Activated CD4-positive, CD25-positive, alpha-beta regulatory T cell treated with anti-CD3 and anti-CD28 coated beads, Interleukin-2, amount 50 U/mL, for 16 hours (primary cell): Measurements from ENCODE around the gene PHF3.

ENCODE experiments used
- DNase-seq: peaks from one replicate; pipeline ENCODE4 v3.0.0-alpha.2; 2020; ENCODE audit warnings: low read depth, low spot score

PHF3 gene

GRCh38 chr6:63649269-63649668 is 13.7 kb downstream of the PHF3 start:
- DNase-seq: no peak

GRCh38 chr6:63649847-63650265 is 14.3 kb downstream of the PHF3 start:
- DNase-seq: no peak

GRCh38 chr6:63652980-63653379 is 17.4 kb downstream of the PHF3 start:
- no peak for DNase-seq

- no peak for DNase-seq
These were observed 25.2 kb downstream of the PHF3 start for GRCh38 chr6:63660757-63661156.

- DNase-seq: no peak
These were observed 26.2 kb downstream of the PHF3 start for GRCh38 chr6:63661769-63662168.

- no peak for DNase-seq
These were observed 27.7 kb downstream of the PHF3 start for GRCh38 chr6:63663147-63663955.

GRCh38 chr6:63663956-63664281 is 28.3 kb downstream of the PHF3 start:
- DNase-seq: no peak

- no peak for DNase-seq
These were observed 35.6 kb downstream of the PHF3 start for GRCh38 chr6:63671098-63671754.

- no peak for DNase-seq
These were observed 37.1 kb downstream of the PHF3 start for GRCh38 chr6:63672582-63673129.

- DNase-seq: no peak
These were observed 38.1 kb downstream of the PHF3 start for GRCh38 chr6:63673692-63674091.

GRCh38 chr6:63674635-63675034 is 39.0 kb downstream of the PHF3 start:
- DNase-seq: no peak

- DNase-seq: no peak
These were observed 39.5 kb downstream of the PHF3 start for GRCh38 chr6:63675138-63675537.

- no peak for DNase-seq
These were observed 41.0 kb downstream of the PHF3 start for GRCh38 chr6:63676412-63677114.

GRCh38 chr6:63677282-63677681 is 41.7 kb downstream of the PHF3 start:
- DNase-seq: no peak

- DNase-seq: no peak
These were observed 47.5 kb downstream of the PHF3 start for GRCh38 chr6:63683071-63683603.

GRCh38 chr6:63685446-63686379 is 50.1 kb downstream of the PHF3 start:
- DNase-seq: no peak

- no peak for DNase-seq
These were observed 53.8 kb downstream of the PHF3 start for GRCh38 chr6:63689421-63689820.

GRCh38 chr6:63690221-63690620 is 54.6 kb downstream of the PHF3 start:
- no peak for DNase-seq

- no peak for DNase-seq
These were observed 70.1 kb downstream of the PHF3 start for GRCh38 chr6:63705707-63706106.

- no peak for DNase-seq
These were observed 71.0 kb downstream of the PHF3 start for GRCh38 chr6:63706630-63707029.

GRCh38 chr6:63708631-63709030 is 73.0 kb downstream of the PHF3 start:
- no peak for DNase-seq
